Measurements from ENCODE around the gene FADS3. TPM values are rescaled to one million over a fixed set of nuclear protein-coding genes. Genes with fewer than 3 reads are reported as not detected.

The FADS3 gene
- total and polyA plus RNA-seq, 9 of the 15 experiments (the other 6 are each of a cell fraction or from before 2014, with no cell fraction given): 0.97 to 148 (median 92.7) TPM

DNA sequence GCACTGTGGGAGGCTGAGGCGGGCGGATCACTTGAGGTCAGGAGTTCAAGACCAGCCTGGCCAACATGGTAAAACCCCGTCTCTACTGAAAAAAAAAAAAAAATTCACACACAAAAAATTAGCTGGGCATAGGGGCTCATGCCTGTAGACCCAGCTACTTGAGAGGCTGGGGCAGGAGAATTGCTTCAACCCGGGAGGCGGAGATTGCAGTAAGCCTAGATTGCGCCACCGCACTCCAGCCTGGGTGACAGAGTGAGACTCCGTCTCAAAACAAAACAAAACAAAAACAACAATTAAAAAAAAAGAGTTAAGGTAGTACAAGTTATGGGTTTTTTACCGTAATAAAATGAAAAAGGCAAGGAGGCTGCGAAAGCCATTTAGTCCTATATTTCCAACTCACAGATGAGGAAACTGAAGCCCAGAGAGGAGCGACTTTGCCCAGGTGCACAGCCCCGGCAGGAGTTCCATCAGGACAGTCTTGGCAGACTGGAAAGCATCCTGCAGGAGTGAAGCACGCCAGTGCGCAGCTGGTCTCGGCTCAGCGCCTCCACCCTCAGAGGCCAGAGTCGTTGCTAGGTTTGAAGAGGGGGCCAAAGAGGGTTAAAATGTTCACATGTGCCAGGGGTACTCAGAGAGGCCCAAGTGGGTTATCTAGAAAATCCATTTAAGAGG, 3.8 kb upstream of the FADS3 start:
- Histone ChIP-seq H3K4me1 (replicated peaks in 1 of 2; ENCODE audit: control insufficient read depth in 2 of 2, insufficient read depth in 2 of 2, low read length in 2 of 2) (peaks cover 11 to 59% of the 10 kb centered on the region in 2 experiments), H3K4me2 (ENCODE audit: insufficient read depth, low read length) (no peak overlapping the region), H4K20me1 (replicated peaks; ENCODE audit: control insufficient read depth, insufficient read depth, low read length) (no peaks in the 10 kb centered on the region), H3K36me3 (ENCODE audit: control insufficient read depth, insufficient read depth, low read length) (peaks cover 44% of the 10 kb centered on the region; the same call in 2 of the 3 replicates), H3K79me2 (ENCODE audit: control insufficient read depth, insufficient read depth, low read length) (peaks cover 10% of the 10 kb centered on the region), H3K9me3 (replicated peaks; ENCODE audit: control insufficient read depth, insufficient read depth, low read depth, low read length) (no peaks in the 10 kb centered on the region), H3K27ac (ENCODE audit: extremely low read depth, low read depth, low read length) (no peak overlapping the region), H2AFZ (ENCODE audit: low read depth, low read length) (no peak overlapping the region), H3K4me3 (no peak overlapping the region), H3K9ac (ENCODE audit: insufficient read depth in 1 of 2, low read depth in 2 of 2, low read length in 2 of 2) (peak overlapping the region in 1 of 2 experiments; percentile 76; a peak in 1 of 4 replicates), H3K9me1 (ENCODE audit: control insufficient read depth, insufficient read depth, low read length) (no peaks in the 10 kb centered on the region), H3K27me3 (ENCODE audit: control insufficient read depth in 2 of 2, insufficient read depth in 2 of 2, low read length in 2 of 2) (no peaks in the 10 kb centered on the region)
- no TSS peak for BruUV-seq (replicated peaks)
- TF ChIP-seq, protein P1, sequence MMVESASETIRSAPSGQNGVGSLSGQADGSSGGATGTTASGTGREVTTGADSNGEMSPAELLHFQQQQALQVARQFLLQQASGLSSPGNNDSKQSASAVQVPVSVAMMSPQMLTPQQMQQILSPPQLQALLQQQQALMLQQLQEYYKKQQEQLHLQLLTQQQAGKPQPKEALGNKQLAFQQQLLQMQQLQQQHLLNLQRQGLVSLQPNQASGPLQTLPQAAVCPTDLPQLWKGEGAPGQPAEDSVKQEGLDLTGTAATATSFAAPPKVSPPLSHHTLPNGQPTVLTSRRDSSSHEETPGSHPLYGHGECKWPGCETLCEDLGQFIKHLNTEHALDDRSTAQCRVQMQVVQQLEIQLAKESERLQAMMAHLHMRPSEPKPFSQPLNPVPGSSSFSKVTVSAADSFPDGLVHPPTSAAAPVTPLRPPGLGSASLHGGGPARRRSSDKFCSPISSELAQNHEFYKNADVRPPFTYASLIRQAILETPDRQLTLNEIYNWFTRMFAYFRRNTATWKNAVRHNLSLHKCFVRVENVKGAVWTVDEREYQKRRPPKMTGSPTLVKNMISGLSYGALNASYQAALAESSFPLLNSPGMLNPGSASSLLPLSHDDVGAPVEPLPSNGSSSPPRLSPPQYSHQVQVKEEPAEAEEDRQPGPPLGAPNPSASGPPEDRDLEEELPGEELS (CRISPR knock-in tag; IDR thresholded peaks at IDR 0.05; ENCODE audit: borderline replicate concordance): no peak
- TF ChIP-seq, protein P2, sequence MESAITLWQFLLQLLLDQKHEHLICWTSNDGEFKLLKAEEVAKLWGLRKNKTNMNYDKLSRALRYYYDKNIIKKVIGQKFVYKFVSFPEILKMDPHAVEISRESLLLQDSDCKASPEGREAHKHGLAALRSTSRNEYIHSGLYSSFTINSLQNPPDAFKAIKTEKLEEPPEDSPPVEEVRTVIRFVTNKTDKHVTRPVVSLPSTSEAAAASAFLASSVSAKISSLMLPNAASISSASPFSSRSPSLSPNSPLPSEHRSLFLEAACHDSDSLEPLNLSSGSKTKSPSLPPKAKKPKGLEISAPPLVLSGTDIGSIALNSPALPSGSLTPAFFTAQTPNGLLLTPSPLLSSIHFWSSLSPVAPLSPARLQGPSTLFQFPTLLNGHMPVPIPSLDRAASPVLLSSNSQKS (CRISPR knock-in tag; IDR thresholded peaks at IDR 0.05): no peak
- TF ChIP-seq ZNF239 (CRISPR knock-in tag; IDR thresholded peaks at IDR 0.05) (no peak), ADNP (tag; IDR thresholded peaks at IDR 0.05) (0 out of 2 replicates have a peak, but pooled peaks have one; percentile 6)
- TF ChIP-seq, protein P3, sequence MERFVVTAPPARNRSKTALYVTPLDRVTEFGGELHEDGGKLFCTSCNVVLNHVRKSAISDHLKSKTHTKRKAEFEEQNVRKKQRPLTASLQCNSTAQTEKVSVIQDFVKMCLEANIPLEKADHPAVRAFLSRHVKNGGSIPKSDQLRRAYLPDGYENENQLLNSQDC (CRISPR knock-in tag; IDR thresholded peaks at IDR 0.05): no peak
- WGBS (ENCODE audit: insufficient coverage, low coverage, missing lambda C conversion rate): 82% methylated on average over 16 of the region's 17 CpGs
- FAIRE-seq (no peak), ATAC-seq (no peak), DNase-seq (ENCODE audit: extremely low read depth in 1 of 4, low spot score in 3 of 4) (no peak)
- ChIA-PET CTCF (ENCODE audit: low intra/inter-chr PET ratio) (no interaction called here), POLR2A (interaction anchor here (1.0 to 10.7 kb wide), 4 partner anchors 10 to 103 kb away, joined by 5 to 109 read pairs (median 15); partner anchors contain the start of genes BEST1, FEN1, FTH1 and TMEM258)
- in situ Hi-C loops (cut with MboI) (loop anchor here (5.0 kb wide), 3 partner anchors 52 to 212 kb away; no protein-coding TSS in a partner anchor), intact Hi-C loops (cut with micrococcal nuclease) (no loop called here)

Data from K562 (cell line).